GM18907 (cell line): ENCODE results near the gene ATXN7L3.
"Not testable (repeated sequence)": the region's sequence is repeated elsewhere in the genome, so short reads cannot be mapped to it uniquely, and the experiment has no call there.

Experiments
- ATAC-seq: cut with Tn5 transposase; IDR thresholded peaks from one replicate; pipeline ENCODE4 v1.9.1; 2021; ENCODE audit warnings: mild to moderate bottlenecking, moderate library complexity; ENCODE audit not compliant: unreplicated experiment

ATXN7L3 gene, protein sequence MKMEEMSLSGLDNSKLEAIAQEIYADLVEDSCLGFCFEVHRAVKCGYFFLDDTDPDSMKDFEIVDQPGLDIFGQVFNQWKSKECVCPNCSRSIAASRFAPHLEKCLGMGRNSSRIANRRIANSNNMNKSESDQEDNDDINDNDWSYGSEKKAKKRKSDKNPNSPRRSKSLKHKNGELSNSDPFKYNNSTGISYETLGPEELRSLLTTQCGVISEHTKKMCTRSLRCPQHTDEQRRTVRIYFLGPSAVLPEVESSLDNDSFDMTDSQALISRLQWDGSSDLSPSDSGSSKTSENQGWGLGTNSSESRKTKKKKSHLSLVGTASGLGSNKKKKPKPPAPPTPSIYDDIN

DNA sequence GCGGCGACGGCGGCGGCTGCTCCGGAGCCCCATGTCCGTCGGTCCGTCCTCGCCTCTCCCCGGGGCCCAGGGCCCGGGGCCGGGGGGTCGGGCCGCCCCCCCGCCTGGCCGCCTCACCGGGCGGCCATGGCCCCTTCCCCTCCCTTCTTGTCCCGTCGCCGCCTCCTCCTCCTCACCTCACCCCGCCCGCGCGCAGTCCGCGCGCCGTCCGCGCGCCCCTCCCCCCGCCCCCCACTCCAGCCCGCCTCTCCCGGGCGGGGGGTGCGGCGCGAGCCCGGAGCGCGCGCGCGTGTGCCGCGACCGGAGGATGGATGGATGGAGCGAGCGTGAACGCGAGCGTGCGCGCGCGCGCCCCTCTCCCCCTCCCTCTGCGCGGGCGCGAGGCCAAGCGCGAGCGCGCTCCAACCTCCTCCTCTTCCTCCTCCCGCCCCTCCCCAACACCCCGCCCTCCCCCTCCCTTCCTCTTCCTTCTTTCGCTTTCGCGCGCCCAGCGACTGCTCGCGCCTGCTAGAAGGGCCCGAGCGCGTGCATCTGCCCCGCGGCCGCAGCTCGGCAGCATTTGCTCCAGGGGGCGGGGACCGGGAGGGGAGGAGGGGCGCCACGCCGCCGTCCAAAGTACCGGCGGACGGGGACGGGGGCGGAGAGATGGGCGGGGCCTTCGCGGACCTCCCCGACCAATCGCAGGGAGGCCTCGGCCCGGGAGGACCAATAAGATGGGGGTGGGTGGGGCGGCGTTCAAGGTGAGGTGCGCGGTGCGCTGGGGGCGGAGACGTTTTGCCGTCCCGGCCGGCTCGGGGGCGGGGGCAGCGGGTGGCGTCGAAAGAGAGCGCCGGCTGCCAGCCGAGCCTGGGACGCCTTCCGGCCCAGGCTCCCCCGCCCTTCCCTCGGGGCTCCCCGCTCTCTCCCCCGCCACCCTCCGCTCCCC is at the start of gene ATXN7L3:
Gene ATXN7L3 (minus strand): TSS at position 332 of the 925 bp plus-strand sequence. CDS start 1,814 bp downstream, outside the sequence.
- peak; percentile 55 for ATAC-seq

DNA sequence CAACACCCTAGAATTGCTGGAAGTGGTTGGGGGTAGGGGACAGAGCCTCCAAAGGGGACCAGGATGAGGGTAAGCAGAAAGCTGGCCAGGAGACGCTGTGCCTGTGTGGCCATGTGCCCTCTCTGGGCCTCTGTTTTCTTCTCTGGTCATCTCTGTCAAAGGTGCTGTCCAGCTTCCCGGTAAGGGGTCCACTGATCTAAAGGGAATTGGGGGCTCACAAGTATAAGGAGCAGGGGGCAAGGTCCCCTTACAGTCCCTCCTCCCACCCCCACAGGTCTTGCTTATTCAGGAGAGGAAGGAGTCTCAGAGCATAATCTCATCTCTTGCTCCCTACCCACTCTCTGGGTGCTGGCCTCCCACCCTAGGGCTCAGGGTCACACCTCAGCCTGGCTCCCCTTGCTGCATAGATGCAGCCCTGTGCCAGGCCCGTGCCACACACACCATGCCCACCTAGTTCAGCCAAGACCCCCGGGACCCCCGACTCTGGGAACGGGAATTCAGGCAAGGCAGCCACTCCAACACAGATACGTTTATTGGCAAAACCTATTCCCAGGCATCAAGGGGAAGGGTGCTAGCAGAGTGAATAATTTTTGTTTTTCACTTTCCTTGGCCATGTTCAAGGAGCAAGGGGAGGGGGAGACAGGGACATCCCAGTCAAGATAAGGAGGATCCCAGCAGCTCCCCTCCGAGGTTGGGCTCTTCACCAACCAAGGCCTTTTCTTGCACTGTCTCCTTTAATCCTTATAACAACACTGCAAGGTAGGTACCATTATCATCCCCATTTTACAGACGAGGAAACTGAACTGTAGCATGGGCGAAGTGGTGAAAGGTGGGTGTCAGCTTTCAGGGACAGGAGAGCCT is 48.4 kb upstream of the ATXN7L3 start:
- no peak for ATAC-seq

DNA sequence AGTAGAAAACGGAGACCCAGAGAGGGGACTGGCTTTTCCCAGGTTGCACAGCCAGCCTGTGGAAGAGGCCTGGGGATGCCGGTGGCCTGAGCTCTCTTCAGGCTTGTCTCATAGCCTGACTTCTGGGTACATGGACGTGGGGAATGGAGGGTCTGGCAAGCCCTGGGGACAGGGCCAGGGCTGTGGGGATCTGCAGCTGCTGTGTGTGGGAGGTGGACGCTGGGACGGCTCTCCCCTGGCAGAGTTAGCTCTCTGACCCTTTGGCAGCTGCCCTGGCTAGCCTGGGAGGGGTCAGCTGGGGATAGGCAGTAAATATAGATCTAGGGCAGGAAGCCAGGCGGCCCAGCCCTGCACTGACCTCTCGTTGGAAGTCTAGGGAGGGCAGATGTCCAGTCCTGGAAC is 47.8 kb upstream of the ATXN7L3 start:
- no peak for ATAC-seq

DNA sequence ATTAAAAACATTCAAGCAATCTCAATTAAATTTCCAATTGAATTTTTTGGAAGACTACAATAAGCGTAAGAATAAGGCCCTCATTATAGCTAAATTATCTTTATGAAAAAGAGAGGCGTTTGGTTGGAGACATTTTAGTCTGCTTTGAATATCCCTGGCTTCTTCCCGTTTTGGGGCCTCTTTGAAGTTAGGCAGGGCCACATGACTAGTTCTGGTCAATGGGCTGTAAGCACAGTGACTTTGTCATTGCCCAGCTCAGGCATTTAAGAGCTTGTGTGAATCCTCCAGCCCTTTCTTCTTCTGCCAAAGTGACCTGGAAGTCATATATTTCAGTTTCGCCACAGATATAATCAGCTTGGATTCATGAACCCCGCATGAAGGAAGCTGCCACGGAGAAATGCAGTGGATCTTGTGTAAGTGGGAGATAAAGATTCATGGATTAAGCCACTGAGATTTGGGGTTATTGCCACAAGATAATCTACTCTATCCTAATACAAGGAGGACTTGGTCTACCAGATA is 41.5 kb upstream of the ATXN7L3 start:
- no peak for ATAC-seq

DNA sequence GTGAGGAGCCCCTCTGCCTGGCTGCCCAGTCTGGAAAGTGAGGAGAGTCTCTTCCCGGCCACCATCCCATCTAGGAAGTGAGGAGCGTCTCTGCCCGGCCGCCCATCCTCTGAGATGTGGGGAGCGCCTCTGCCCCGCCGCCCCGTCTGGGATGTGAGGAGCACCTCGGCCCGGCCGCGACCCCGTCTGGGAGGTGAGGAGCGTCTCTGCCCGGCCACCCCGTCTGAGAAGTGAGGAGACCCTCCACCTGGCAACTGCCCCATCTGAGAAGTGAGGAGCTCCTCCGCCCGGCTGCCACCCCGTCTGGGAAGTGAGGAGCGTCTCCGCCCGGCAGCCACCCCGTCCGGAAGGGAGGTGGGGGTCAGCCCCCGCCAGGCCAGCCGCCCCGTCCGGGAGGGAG is 38.2 kb upstream of the ATXN7L3 start:
- not testable (repeated sequence) for ATAC-seq

DNA sequence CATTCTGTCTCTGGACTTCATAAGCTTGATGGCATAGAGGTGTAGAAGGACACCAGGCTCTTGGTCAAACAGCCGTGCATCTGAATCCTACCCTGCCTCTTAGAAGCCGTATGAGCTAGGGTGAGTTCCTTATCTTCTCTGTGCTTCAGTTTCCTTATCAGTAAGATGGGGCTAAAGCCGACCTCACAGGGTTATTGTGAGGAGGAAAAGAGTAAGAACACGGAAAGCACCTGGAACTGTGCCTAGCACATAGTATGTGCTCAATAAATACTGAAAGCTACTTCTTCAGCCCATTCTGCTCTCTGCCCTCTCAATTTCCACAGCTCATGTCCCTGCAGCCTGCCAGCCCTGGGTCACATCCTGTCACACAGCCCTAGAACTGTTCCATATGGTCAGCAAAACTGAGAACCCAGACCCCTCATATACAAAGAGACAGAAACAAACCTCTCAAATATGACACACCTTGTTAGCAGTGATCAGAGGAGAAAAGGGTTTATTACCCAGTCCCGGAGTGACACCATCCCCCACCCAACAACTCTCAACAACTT is 36.8 kb upstream of the ATXN7L3 start:
- ATAC-seq = no peak

DNA sequence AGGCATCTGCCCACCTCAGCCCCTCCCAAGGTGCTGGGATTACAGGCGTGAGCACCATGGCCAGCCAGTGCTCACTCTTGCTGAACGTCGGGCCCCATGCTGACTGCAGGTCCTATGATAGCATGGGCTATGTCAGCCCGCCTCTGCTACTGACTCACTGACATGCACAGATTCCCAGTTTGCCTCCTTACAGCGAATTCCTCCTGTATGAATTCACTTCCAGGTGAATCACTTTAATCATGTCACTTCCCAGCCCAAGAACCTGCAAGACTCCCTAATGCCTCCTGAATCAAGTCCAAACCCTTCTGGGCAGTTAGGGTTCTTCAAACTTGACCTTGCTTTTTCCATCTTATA is 35.9 kb upstream of the ATXN7L3 start:
- no peak for ATAC-seq

DNA sequence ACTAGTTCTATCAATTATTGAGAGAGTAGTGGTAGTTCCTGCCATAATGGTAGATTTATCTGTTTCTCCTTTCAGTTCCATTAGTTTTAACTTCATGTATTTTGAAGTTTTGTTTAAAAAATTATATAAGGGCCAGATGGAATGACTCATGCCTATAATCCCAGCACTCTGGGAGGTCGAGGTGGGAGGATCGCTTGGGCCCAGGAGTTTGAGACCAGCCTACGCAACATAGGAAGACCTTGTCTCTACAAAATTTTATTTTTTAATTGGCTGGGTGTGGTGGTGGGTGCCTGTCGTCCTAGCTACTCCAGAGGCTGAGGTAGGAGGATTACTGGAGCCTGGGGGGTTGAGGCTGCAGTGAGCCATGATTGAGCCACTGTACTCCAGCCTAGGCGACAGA is 33.9 kb upstream of the ATXN7L3 start:
- no peak for ATAC-seq

DNA sequence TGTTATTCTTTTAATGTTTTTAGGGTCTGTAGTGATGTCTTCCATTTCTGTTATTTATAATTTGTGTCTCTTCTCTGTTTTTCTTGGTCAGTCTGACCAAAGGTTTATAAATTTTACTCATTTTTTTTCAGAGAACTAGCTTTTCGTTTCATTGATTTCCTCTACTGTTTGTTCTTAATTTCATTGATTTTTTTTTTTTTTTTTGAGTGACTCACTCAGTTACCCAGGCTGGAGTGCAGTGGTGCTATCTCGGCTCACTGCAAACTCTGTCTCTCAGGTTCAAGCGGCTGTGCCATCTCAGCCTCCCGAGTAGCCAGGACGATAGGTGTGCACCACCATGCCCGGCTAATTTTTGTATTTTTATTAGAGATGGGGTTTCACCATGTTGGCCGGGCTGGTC is 32.4 kb upstream of the ATXN7L3 start:
- ATAC-seq = no peak

DNA sequence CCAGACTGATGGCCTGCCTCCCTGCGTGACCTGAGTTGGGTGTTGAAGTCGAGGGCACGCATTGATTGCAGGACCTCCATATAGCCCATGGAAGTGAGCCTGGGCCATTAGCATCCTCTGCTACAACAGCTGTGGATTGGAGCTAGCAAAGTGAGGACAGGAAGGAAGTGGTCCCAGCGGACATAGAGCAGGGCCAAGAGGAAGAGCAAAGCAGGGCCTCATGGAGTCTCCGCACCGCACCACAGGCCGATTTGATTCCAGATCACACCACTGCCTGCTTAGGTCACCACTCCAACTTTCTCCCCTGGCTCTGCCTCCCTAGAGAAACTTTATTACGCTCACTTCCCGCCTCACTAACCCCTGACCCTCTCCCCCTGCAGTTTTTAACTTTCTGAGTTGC is 30.5 kb upstream of the ATXN7L3 start:
- ATAC-seq = no peak

DNA sequence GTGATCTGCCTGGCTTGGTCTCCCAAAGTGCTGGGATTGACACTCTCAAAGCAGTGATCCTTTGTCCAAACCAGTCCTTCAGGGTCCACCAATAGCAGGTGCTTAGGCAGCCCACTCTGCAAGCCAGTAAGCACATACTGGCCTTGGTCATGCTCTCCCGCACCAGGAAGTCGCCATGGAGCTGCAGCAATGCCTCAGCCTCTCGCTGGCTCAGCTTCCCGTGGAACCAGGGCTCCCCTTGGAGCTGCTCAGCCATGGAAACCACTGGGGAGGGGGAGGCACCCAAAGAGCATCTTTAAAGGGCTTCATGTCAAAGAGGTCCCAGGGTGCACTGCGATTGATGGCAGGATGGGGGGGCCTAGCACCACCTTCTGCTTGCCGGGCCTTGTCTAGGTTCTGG is 29.4 kb upstream of the ATXN7L3 start:
- no peak for ATAC-seq

DNA sequence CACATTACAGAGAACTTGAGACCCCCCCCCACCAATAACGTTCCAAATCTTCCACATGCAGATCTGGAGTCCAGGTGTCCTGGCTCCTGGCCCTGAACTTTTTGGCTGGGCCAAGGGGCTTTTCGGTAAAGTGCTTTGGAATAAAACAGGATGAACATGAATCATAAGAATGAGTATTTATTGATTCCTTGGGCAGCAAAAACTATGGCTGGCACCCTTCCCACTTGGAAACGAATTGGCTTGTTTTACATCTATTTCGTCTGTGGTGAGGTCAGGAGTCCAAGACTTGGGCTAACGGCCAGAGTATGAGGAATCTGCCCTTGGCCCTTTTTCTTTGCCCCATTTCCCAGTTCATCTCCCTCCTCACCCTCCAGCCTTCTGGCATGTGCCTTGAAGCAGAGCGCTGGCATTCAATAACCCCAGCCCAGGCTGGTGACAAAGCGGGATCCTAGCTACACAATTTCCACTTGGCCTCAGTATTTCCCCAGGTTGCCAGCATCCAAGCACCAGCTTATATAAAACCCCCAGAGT is 23.9 kb upstream of the ATXN7L3 start:
- ATAC-seq = no peak

DNA sequence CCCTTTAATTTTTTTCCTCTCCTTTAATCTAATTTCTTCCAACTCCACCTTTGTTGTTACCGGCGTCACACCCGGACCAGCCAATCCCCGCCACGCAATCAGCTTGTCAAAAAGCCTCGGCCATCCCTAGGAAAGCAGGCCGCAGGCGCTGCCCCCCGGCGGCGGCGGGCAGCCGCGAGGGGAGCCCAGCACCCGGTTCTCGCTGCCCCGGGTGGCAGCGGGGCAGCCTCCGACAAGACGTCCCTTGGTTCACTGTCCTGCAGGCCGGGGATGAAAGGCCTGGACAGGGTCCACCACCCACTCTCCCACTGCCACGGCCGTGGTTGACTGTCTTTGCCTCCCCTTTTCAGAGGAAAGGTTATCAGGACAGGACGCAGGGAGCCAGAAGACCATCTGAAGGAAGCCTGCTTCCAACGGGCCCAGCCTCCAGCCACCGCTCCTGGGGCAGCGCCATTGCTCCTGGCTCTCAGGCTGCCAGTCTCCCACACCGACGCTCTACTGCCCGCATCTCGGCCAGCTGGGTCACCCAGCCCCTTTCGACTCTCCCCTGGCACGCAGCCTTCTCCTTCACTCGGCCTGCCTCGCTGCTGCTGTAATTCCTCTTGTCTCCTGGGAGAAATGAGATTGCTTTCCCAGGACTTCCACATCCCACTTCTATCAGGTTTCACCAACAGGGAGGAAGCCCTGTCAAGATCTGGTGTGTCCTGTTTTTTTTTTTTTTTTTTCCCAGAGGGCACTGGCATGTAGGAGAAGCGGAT is 22.6 kb upstream of the ATXN7L3 start:
- ATAC-seq = no peak

DNA sequence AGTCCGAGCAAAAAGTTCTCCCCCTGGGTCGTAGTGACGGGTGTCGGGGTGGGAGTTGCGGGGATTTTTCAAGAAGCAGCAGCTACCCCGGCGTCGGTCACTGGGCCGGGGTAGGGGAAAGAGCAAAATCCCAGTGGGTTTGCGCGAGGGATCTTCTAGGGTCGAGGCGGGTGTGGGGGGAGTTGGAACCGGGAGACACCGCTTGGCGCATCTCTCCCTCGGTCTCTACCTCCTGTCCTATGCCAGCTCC is 22.1 kb upstream of the ATXN7L3 start:
- ATAC-seq = no peak

DNA sequence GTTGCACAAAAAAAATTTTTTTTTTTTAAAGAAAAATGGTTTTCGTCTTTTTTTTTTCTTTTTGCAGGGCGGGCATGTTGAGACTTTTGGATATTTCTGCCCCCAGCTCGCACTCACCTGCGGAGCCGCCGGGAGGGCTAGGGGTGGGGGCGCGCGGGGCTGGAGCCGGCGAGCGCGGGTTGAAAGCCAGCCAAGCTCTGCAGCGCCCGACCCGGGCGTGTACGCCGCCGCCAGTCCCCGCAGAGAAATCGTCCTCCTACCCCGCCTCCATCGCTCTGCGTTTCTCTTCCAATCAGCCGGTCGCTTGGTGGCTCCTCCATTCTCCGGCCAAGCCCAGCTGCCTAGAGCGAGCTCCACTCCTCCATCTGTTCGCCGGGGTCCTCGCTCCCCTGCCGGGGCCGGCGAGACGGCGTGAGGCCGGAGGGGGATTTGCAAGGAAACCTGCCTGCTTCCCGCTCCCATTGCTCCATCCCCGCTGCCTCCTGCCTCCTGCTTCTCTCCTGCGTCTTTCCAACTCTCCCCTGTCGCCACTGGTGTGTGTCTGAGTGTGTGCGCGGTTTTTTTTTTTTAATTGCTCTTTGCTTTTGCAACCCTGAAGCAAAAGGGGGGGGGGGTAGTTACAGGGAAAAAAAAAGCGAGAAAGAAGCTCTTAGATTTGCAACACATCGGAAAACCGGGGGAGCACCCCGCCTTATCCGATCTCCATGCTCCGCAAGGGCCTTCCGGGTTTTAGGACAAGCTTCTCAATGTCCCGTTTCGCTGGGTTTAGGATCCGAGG is 21.6 kb upstream of the ATXN7L3 start:
- no peak for ATAC-seq

DNA sequence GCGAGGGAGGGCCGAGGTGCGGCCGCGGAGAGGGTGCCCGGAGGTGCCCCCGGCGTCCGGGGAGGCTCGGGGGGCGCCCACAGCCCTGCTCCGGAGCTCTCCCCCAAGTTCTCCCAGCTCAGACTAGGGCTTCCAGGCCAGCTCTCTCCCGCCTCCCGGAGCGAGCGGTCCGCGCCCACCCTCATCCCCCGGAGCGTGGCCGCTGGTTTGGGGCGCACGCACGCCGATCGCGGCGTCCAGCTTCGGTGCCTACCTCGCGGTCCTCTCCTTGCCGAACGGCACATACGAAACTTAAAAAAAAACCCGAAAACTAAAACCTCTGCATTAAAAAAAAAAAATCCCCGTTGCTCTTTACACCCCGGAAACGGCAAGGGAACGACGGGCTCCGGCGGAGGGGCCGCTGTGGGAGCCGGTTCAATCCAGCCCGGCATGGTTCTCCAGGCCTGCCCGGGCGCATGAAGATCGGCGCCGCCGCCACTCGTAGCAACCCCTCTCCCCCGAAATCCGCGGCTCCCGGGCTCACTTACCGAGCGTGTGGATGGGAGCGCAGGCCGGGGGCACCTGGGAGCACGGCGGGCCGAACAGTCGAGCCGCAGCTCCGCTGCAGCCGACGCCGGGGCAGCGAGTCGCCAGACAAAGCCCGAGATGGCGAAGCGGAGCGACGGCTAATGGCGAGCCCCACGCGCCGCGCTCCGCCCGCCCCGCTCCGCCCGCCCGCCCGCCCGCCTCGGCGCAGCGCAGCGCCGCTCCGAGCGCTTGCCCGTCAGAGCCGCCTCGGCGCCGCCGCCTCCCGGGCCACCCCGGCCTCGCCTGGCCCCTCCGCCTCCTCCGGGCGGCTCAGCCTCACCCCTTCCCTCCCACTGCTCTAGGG is 20.8 kb upstream of the ATXN7L3 start:
- ATAC-seq = no peak

DNA sequence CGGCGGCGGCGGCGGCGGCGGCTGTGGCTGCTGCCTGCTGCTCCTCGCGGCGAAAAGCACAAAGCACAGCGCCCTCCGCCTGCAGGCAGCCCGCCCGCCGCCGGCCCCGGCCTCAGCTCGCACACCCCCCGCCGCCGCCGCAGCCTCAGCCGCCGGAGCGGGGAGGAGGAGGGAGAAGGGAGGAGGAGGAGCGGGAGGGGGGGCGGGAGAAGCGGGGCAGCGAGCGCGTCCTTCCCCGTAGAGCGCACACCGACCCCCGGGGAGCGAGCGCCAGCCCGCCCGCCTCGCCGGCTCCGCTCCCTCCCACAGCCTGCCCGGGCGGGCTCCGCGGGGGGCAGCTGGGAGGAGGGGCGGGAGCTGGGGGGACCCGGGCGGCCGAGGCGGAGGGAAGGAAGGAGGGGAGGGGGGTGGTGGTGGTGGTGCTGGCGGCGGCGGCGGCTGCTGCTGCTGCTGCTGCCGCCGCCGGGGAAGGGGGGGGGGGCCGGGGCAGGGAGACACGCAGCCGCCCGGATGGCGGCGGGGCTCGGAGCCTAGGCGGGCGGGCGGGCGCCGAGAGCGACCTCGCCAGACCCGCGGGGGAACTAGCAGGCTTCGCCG is 20.0 kb upstream of the ATXN7L3 start, which contains the start of gene UBTF:
Gene UBTF (minus strand): TSS at position 60 of the 597 bp plus-strand sequence. CDS start 1,446 bp downstream, outside the sequence.
- peak; percentile 24 for ATAC-seq
